ENCODE measurements around the gene CDH6.

- TF ChIP-seq POLR2A (IDR thresholded peaks at IDR 0.05; ENCODE audit: borderline replicate concordance, extremely low read depth, insufficient read depth, insufficient read length) = no peak
- no peak for TF ChIP-seq CTCF (IDR thresholded peaks at IDR 0.05 in 2 of 3, conservative IDR thresholded peaks at IDR 0.05 in 1 of 3; ENCODE audit: borderline replicate concordance in 1 of 3, insufficient read depth in 1 of 3, low read depth in 2 of 3, low read length in 2 of 3)
- TF ChIP-seq EGR1 (IDR thresholded peaks at IDR 0.05; ENCODE audit: low read depth) = no peak
- TF ChIP-seq, protein P1, sequence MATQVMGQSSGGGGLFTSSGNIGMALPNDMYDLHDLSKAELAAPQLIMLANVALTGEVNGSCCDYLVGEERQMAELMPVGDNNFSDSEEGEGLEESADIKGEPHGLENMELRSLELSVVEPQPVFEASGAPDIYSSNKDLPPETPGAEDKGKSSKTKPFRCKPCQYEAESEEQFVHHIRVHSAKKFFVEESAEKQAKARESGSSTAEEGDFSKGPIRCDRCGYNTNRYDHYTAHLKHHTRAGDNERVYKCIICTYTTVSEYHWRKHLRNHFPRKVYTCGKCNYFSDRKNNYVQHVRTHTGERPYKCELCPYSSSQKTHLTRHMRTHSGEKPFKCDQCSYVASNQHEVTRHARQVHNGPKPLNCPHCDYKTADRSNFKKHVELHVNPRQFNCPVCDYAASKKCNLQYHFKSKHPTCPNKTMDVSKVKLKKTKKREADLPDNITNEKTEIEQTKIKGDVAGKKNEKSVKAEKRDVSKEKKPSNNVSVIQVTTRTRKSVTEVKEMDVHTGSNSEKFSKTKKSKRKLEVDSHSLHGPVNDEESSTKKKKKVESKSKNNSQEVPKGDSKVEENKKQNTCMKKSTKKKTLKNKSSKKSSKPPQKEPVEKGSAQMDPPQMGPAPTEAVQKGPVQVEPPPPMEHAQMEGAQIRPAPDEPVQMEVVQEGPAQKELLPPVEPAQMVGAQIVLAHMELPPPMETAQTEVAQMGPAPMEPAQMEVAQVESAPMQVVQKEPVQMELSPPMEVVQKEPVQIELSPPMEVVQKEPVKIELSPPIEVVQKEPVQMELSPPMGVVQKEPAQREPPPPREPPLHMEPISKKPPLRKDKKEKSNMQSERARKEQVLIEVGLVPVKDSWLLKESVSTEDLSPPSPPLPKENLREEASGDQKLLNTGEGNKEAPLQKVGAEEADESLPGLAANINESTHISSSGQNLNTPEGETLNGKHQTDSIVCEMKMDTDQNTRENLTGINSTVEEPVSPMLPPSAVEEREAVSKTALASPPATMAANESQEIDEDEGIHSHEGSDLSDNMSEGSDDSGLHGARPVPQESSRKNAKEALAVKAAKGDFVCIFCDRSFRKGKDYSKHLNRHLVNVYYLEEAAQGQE (IDR thresholded peaks at IDR 0.05; ENCODE audit: low read depth) = no peak
- TF ChIP-seq, protein P2, sequence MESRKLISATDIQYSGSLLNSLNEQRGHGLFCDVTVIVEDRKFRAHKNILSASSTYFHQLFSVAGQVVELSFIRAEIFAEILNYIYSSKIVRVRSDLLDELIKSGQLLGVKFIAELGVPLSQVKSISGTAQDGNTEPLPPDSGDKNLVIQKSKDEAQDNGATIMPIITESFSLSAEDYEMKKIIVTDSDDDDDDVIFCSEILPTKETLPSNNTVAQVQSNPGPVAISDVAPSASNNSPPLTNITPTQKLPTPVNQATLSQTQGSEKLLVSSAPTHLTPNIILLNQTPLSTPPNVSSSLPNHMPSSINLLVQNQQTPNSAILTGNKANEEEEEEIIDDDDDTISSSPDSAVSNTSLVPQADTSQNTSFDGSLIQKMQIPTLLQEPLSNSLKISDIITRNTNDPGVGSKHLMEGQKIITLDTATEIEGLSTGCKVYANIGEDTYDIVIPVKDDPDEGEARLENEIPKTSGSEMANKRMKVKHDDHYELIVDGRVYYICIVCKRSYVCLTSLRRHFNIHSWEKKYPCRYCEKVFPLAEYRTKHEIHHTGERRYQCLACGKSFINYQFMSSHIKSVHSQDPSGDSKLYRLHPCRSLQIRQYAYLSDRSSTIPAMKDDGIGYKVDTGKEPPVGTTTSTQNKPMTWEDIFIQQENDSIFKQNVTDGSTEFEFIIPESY (IDR thresholded peaks at IDR 0.05; ENCODE audit: extremely low read depth, insufficient replicate concordance, low read length) = no peak
- no peak for TF ChIP-seq POLR2AphosphoS5 (IDR thresholded peaks at IDR 0.05; ENCODE audit: low read depth, low read length)
- TF ChIP-seq YY1 (IDR thresholded peaks at IDR 0.05; ENCODE audit: extremely low read depth, insufficient replicate concordance, low read depth, low read length) = no peak
- TF ChIP-seq EZH2phosphoT487 (IDR thresholded peaks at IDR 0.05; ENCODE audit: borderline replicate concordance) = no peak
- no peak for TF ChIP-seq ZFX (IDR thresholded peaks at IDR 0.05)
- no peak for TF ChIP-seq ZNF274 (IDR thresholded peaks at IDR 0.05; ENCODE audit: low read depth, low read length)
- no peak for TF ChIP-seq SIN3A (IDR thresholded peaks at IDR 0.05; ENCODE audit: low read depth)
- no peak for TF ChIP-seq ELF1 (IDR thresholded peaks at IDR 0.05; ENCODE audit: borderline replicate concordance, low read depth)
- TF ChIP-seq RAD21 (IDR thresholded peaks at IDR 0.05; ENCODE audit: low read depth) = no peak
Observed at GRCh38 chr5:31347552-31347905, 154.0 kb downstream of the CDH6 start.
